Astrocyte of the spinal cord (primary cell): ENCODE results near the gene DPF1.
"Not testable (repeated sequence)": the region's sequence is repeated elsewhere in the genome, so short reads cannot be mapped to it uniquely, and the experiment has no call there.

Experiments used
- DNase-seq: peaks from one replicate; pipeline ENCODE4 v3.0.0; 2011; ENCODE audit warnings: low read depth, low spot score
- H3K4me3 ChIP-seq: 2 replicates; pipeline ENCODE4 v1.5.1; 2011; ENCODE audit warnings: low read depth, mild to moderate bottlenecking, low read length, moderate library complexity
- CTCF ChIP-seq: IDR thresholded peaks from 2 replicates; pipeline ENCODE4 v1.5.1; 2012; ENCODE audit warnings: low read depth, mild to moderate bottlenecking, low read length, inconsistent platforms
- in situ Hi-C: cut with HindIII; loops from 2 replicates; pipeline ENCODE4 v1.10.0; 2017; ENCODE audit warnings: low sequenced_read_pairs

DPF1 gene

GRCh38 chr19:38239816-38240215 is 15.8 kb upstream of the DPF1 start:
- H3K4me3 ChIP-seq, result no peak overlapping the region
- no peak for TF ChIP-seq CTCF
- in situ Hi-C loops, result no loop called here
- DNase-seq, result no peak

- in situ Hi-C loops, result no loop called here
- DNase-seq, result no peak
- no peak for TF ChIP-seq CTCF
- H3K4me3 ChIP-seq, result no peak overlapping the region
These were observed 10.6 kb upstream of the DPF1 start for GRCh38 chr19:38234615-38235014.

GRCh38 chr19:38233740-38234251 is 9.8 kb upstream of the DPF1 start:
- peak; percentile 83 for TF ChIP-seq CTCF
- H3K4me3 ChIP-seq, result no peak overlapping the region
- peak; percentile 60 for DNase-seq
- in situ Hi-C loops, result no loop called here

- in situ Hi-C loops, result no loop called here
- no peak for TF ChIP-seq CTCF
- DNase-seq, result no peak
- H3K4me3 ChIP-seq, result no peak overlapping the region
These were observed 7.9 kb upstream of the DPF1 start for GRCh38 chr19:38231918-38232317.

- DNase-seq, H3K4me3 ChIP-seq, in situ Hi-C loops: not testable (repeated sequence)
These were observed 6.6 kb upstream of the DPF1 start for GRCh38 chr19:38230506-38231133.

GRCh38 chr19:38229585-38230073 is 5.6 kb upstream of the DPF1 start:
- DNase-seq, result peak; percentile 86
- in situ Hi-C loops, result no loop called here
- peak overlapping the region; percentile 48 for H3K4me3 ChIP-seq
- TF ChIP-seq CTCF, result peak; percentile 8
